Small intestine (tissue), 7 donors: ENCODE results near the gene METAP1D. TPM values are rescaled to one million over a fixed set of nuclear protein-coding genes. Genes with fewer than 3 reads are reported as not detected.
A peak's percentile ranks its signal among the peaks of the same experiment; 100 is the strongest.

Source experiments
- DNase-seq, 2 donors: peaks; one replicate each; pipeline versions ENCODE4 v3.0.0 to v3.0.0-alpha.2; 2013
- FAIRE-seq: peaks from 2 replicates; lab custom pipeline; 2012; peaks lifted over from hg19 to GRCh38; lab: Jason Lieb, UNC
- H3K27ac ChIP-seq, 3 donors: one replicate each; pipeline ENCODE4 v1.5.1; 2013; ENCODE audit warnings: low read length in 2 of 3, mild to moderate bottlenecking in 2 of 3, control low read depth in 1 of 3, inconsistent platforms in 1 of 3, low read depth in 1 of 3, moderate library complexity in 1 of 3
- H3K27me3 ChIP-seq, 3 donors: one replicate each; pipeline ENCODE4 v1.6.1; 2013; ENCODE audit warnings: low read length in 3 of 3, inconsistent platforms in 1 of 3; ENCODE audit not compliant: control insufficient read depth in 3 of 3, insufficient read depth in 3 of 3
- H3K36me3 ChIP-seq, 3 donors: one replicate each; pipeline ENCODE4 v1.6.1; 2013; ENCODE audit warnings: low read length in 3 of 3, inconsistent platforms in 1 of 3, low read depth in 1 of 3, mild to moderate bottlenecking in 1 of 3, moderate library complexity in 1 of 3; ENCODE audit not compliant: control insufficient read depth in 3 of 3, insufficient read depth in 2 of 3
- H3K4me1 ChIP-seq, 3 donors: one replicate each; pipeline ENCODE4 v1.6.1; 2013; ENCODE audit warnings: low read length in 2 of 3, inconsistent platforms in 1 of 3, low read depth in 1 of 3, mild to moderate bottlenecking in 1 of 3, moderate library complexity in 1 of 3; ENCODE audit not compliant: control insufficient read depth in 3 of 3, insufficient read depth in 2 of 3
- H3K4me3 ChIP-seq, 3 donors: one replicate each; pipeline ENCODE4 v1.5.1; 2013; ENCODE audit warnings: low read length in 3 of 3, control low read depth in 1 of 3, inconsistent platforms in 1 of 3, low read depth in 1 of 3, mild to moderate bottlenecking in 1 of 3, moderate library complexity in 1 of 3
- H3K9me3 ChIP-seq, 2 donors: one replicate each; pipeline ENCODE4 v1.6.1; 2013; ENCODE audit warnings: low read depth in 1 of 2, low read length in 1 of 2; ENCODE audit not compliant: control insufficient read depth in 2 of 2, insufficient read depth in 1 of 2
- WGBS, 3 donors: extraction: QIAGEN DNeasy Blood & Tissue Kit; methylation state at CpG; one replicate each; pipeline ENCODE4 v1.1.7; 2013; 5-methylcytosine and 5-hydroxymethylcytosine counted together
- polyA plus RNA-seq, 4 donors: library from polyadenylated mRNA; stranded (reverse) in 3 of 4; unstranded in 1 of 4; fragments of 200-250 nt in 3 of 4; fragments of 120-200 nt in 1 of 4; gene quantifications; one replicate each; pipeline versions ENCODE4 v1.2.1 to v1.2.3, GENCODE V29; 2013
- donor health status: healthy with polysubstance abuse.
- donor health status: control.
- donor health status: control.
- donor health status: Bipolar disorder and iron deficiency.
- donor health status: healthy.

The METAP1D gene
- polyA plus RNA-seq, 4 donors, result 0.45 to 8.4 (median 3.0) TPM

GRCh38 chr2:172087780-172088244 is 88.1 kb downstream of the METAP1D start:
- peaks cover 0 to 3% of the 10 kb centered on the region in 2 donors for H3K9me3 ChIP-seq
- no peaks in the 10 kb centered on the region for H3K36me3 ChIP-seq
- DNase-seq, result peak in 1 of 2 donors; percentile 24
- WGBS, 3 donors, result 3 to 7% (median 5%) methylated on average over 23 of the region's 23 CpGs
- peaks cover 25 to 97% (median 79%) of the 10 kb centered on the region in 3 donors for H3K27me3 ChIP-seq
- H3K4me1 ChIP-seq, result peaks cover 5 to 13% (median 9%) of the 10 kb centered on the region in 3 donors
- no peak overlapping the region for H3K27ac ChIP-seq
- H3K4me3 ChIP-seq, result no peak overlapping the region
- no peak for FAIRE-seq

GRCh38 chr2:172088245-172089004 is 88.7 kb downstream of the METAP1D start:
- H3K27me3 ChIP-seq, result peaks cover 25 to 97% (median 79%) of the 10 kb centered on the region in 3 donors
- WGBS, 3 donors, result 5 to 10% (median 7%) methylated on average over 34 to 37 of the region's 37 CpGs
- no peak for FAIRE-seq
- no peaks in the 10 kb centered on the region for H3K9me3 ChIP-seq
- H3K4me3 ChIP-seq, result no peak overlapping the region
- peak in 1 of 2 donors; percentile 21 for DNase-seq
- H3K4me1 ChIP-seq, result peaks cover 5 to 13% (median 9%) of the 10 kb centered on the region in 3 donors
- H3K27ac ChIP-seq, result no peak overlapping the region
- H3K36me3 ChIP-seq, result no peaks in the 10 kb centered on the region

- Histone ChIP-seq H3K4me3 (no peak overlapping the region), H3K9me3 (no peaks in the 10 kb centered on the region), H3K27ac (no peak overlapping the region), H3K4me1 (peaks cover 5 to 13% (median 9%) of the 10 kb centered on the region in 3 donors), H3K27me3 (peaks cover 25 to 97% (median 76%) of the 10 kb centered on the region in 3 donors), H3K36me3 (no peaks in the 10 kb centered on the region)
- DNase-seq, result no peak
- WGBS, 3 donors, result 10 to 13% (median 12%) methylated on average over 10 of the region's 10 CpGs
- no peak for FAIRE-seq
Observed at GRCh38 chr2:172089005-172089504, 89.3 kb downstream of the METAP1D start.

- H3K27me3 ChIP-seq, result peaks cover 25 to 97% (median 77%) of the 10 kb centered on the region in 3 donors
- whole genome bisulfite sequencing, 3 donors, result 21 to 29% (median 24%) methylated on average over 7 of the region's 7 CpGs
- no peak for FAIRE-seq
- no peaks in the 10 kb centered on the region for H3K36me3 ChIP-seq
- H3K4me1 ChIP-seq, result peaks cover 5 to 9% (median 8%) of the 10 kb centered on the region in 3 donors
- H3K27ac ChIP-seq, result no peak overlapping the region
- no peak for DNase-seq
- H3K9me3 ChIP-seq, result no peaks in the 10 kb centered on the region
- no peak overlapping the region for H3K4me3 ChIP-seq
Observed at GRCh38 chr2:172089633-172090032, 89.9 kb downstream of the METAP1D start.

- DNase-seq (peak in 1 of 2 donors; percentile 15), FAIRE-seq (no peak)
- Histone ChIP-seq H3K36me3 (no peaks in the 10 kb centered on the region), H3K9me3 (no peaks in the 10 kb centered on the region), H3K27me3 (peaks cover 20 to 97% (median 79%) of the 10 kb centered on the region in 3 donors), H3K4me3 (no peak overlapping the region), H3K27ac (no peak overlapping the region), H3K4me1 (peaks cover 5 to 14% (median 8%) of the 10 kb centered on the region in 3 donors)
- 5 to 7% (median 5%) methylated on average over 39 of the region's 39 CpGs for WGBS, 3 donors
Observed at GRCh38 chr2:172090044-172090961, 90.5 kb downstream of the METAP1D start.

- Histone ChIP-seq H3K9me3 (no peaks in the 10 kb centered on the region), H3K4me3 (no peak overlapping the region), H3K27ac (no peak overlapping the region), H3K4me1 (peaks cover 0 to 13% (median 8%) of the 10 kb centered on the region in 3 donors), H3K36me3 (no peaks in the 10 kb centered on the region), H3K27me3 (peaks cover 20 to 97% (median 79%) of the 10 kb centered on the region in 3 donors)
- no peak for DNase-seq
- no peak for FAIRE-seq
- WGBS, 3 donors, result 11 to 16% (median 11%) methylated on average over 13 of the region's 13 CpGs
Observed at GRCh38 chr2:172091000-172091641, 91.4 kb downstream of the METAP1D start.

- Histone ChIP-seq H3K9me3 (no peaks in the 10 kb centered on the region), H3K36me3 (no peaks in the 10 kb centered on the region), H3K27me3 (peaks cover 20 to 97% (median 78%) of the 10 kb centered on the region in 3 donors), H3K4me1 (peaks cover 3 to 16% (median 7%) of the 10 kb centered on the region in 3 donors), H3K4me3 (no peak overlapping the region), H3K27ac (no peak overlapping the region)
- no peak for DNase-seq
- no peak for FAIRE-seq
- WGBS, 3 donors, result 11 to 14% (median 13%) methylated on average over 11 of the region's 11 CpGs
Observed at GRCh38 chr2:172091761-172092566, 92.2 kb downstream of the METAP1D start.
